Measurements from ENCODE around the gene ZNF248.

GRCh38 chr10:37816290-37816689 is 41.1 kb downstream of the ZNF248 start:
- TF ChIP-seq, protein P1, sequence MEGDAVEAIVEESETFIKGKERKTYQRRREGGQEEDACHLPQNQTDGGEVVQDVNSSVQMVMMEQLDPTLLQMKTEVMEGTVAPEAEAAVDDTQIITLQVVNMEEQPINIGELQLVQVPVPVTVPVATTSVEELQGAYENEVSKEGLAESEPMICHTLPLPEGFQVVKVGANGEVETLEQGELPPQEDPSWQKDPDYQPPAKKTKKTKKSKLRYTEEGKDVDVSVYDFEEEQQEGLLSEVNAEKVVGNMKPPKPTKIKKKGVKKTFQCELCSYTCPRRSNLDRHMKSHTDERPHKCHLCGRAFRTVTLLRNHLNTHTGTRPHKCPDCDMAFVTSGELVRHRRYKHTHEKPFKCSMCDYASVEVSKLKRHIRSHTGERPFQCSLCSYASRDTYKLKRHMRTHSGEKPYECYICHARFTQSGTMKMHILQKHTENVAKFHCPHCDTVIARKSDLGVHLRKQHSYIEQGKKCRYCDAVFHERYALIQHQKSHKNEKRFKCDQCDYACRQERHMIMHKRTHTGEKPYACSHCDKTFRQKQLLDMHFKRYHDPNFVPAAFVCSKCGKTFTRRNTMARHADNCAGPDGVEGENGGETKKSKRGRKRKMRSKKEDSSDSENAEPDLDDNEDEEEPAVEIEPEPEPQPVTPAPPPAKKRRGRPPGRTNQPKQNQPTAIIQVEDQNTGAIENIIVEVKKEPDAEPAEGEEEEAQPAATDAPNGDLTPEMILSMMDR (IDR thresholded peaks at IDR 0.05), result no peak
- no peak for TF ChIP-seq POLR2A (IDR thresholded peaks at IDR 0.05)
